ENCODE measurements around the gene SLC9A7. TPM values are rescaled to one million over a fixed set of nuclear protein-coding genes. Genes with fewer than 3 reads are reported as not detected.

The SLC9A7 gene
- polyA plus RNA-seq, 2 of the 4 experiments (the other 2 are of a cell fraction) = 9.8 to 21.1 TPM

DNA sequence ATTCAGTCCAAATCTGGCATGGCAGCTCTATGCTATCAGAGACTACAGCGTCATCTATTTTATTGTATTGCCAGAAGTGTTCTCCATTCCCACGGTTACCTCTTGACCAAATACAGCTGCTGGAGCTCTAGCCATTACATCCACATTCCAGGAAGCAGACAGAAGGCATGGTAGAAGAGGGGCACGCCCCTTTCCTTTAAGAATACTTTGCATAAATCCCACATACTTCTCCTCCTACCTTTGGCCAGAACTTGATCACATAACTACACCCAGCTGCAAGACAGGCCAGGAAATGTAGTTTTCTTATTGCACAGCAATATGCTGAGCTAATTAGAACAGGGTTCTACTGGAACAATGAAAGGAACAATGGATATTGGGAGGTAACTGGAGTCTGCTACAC is 14.9 kb downstream of the SLC9A7 start:
- ATAC-seq (no peak), FAIRE-seq (no peak), DNase-seq (ENCODE audit: low read depth in 1 of 2, low spot score in 1 of 2) (no peak)
- ChIA-PET POLR2A (no interaction called here), CTCF (interaction anchor here (1.4 kb wide), 1 partner anchor 14 kb away, joined by 6 read pairs; the partner anchor contains the start of gene SLC9A7)
- H3K4me2 ChIP-seq = no peak overlapping the region
- H3K27ac ChIP-seq = no peak overlapping the region
- TF ChIP-seq, protein P1, sequence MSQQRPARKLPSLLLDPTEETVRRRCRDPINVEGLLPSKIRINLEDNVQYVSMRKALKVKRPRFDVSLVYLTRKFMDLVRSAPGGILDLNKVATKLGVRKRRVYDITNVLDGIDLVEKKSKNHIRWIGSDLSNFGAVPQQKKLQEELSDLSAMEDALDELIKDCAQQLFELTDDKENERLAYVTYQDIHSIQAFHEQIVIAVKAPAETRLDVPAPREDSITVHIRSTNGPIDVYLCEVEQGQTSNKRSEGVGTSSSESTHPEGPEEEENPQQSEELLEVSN (IDR thresholded peaks at IDR 0.05; ENCODE audit: borderline replicate concordance, low read depth) = no peak
- TF ChIP-seq HEYL (CRISPR knock-in tag; IDR thresholded peaks at IDR 0.05) = no peak
- TF ChIP-seq JUNB (IDR thresholded peaks at IDR 0.05) = no peak
- TF ChIP-seq, protein P2, sequence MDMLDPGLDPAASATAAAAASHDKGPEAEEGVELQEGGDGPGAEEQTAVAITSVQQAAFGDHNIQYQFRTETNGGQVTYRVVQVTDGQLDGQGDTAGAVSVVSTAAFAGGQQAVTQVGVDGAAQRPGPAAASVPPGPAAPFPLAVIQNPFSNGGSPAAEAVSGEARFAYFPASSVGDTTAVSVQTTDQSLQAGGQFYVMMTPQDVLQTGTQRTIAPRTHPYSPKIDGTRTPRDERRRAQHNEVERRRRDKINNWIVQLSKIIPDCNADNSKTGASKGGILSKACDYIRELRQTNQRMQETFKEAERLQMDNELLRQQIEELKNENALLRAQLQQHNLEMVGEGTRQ (IDR thresholded peaks at IDR 0.05) = no peak
- no peak for TF ChIP-seq TP53 (CRISPR knock-in tag; IDR thresholded peaks at IDR 0.05)
- no peak for TF ChIP-seq HDAC2 (IDR thresholded peaks at IDR 0.05)
- no peak for TF ChIP-seq CEBPB (IDR thresholded peaks at IDR 0.05)
- no peak for TF ChIP-seq POLR2AphosphoS2 (conservative IDR thresholded peaks at IDR 0.05; ENCODE audit: low read length)
- TF ChIP-seq CHD4 (IDR thresholded peaks at IDR 0.05; ENCODE audit: borderline replicate concordance) = no peak
- no peak for TF ChIP-seq HMGXB4 (CRISPR knock-in tag; IDR thresholded peaks at IDR 0.05; ENCODE audit: borderline replicate concordance)
- TF ChIP-seq BCL3 (IDR thresholded peaks at IDR 0.05) = no peak
- no peak for TF ChIP-seq CBX2 (IDR thresholded peaks at IDR 0.05; ENCODE audit: borderline replicate concordance, low read depth)
- no peak for TF ChIP-seq REST (IDR thresholded peaks at IDR 0.05)
- TF ChIP-seq MAFK (IDR thresholded peaks at IDR 0.05; ENCODE audit: partially characterized antibody) = no peak
- no peak for TF ChIP-seq HOXB5 (CRISPR knock-in tag; IDR thresholded peaks at IDR 0.05)
- TF ChIP-seq FOSB (CRISPR knock-in tag; IDR thresholded peaks at IDR 0.05) = no peak
- no peak for TF ChIP-seq HOXB13 (CRISPR knock-in tag; IDR thresholded peaks at IDR 0.05; ENCODE audit: low read depth)
- no peak for TF ChIP-seq EHMT2 (IDR thresholded peaks at IDR 0.05; ENCODE audit: low read depth)
- TF ChIP-seq NFE2L2 (conservative IDR thresholded peaks at IDR 0.05; ENCODE audit: low read length) = no peak
- TF ChIP-seq CBX8 (IDR thresholded peaks at IDR 0.05) = no peak
- WGBS (ENCODE audit: missing lambda C conversion rate) = 64% methylated on average over 3 of the region's 3 CpGs
- H3K4me1 ChIP-seq = no peaks in the 10 kb centered on the region
- H3K4me3 ChIP-seq = no peak overlapping the region
- H3K9me3 ChIP-seq = peaks cover 12% of the 10 kb centered on the region; the same call in 2 of the 3 replicates

DNA sequence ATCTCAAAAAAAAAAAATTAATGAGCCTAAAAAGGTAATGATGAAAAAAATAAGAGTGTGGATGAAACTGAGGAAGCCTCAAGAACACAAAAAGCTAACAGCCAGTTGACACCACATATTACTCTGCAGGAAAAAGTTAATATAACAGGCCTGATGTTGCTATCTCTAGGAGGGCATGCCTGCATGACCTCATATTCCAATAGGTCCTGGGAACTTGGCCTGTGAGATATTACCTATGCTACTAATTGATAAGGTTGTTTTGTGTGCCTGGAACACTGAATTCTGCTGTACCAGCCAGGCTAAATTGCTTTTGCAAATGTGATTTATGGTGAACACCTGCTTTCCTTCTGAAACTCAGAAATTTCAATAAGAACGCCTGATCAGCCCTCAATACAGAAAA is 15.9 kb downstream of the SLC9A7 start:
- Histone ChIP-seq H3K27ac (no peak overlapping the region), H3K4me3 (no peak overlapping the region), H3K4me1 (no peaks in the 10 kb centered on the region), H3K4me2 (no peak overlapping the region), H3K9me3 (peaks cover 12% of the 10 kb centered on the region; the same call in 2 of the 3 replicates)
- CTCF ChIA-PET = no interaction called here
- DNase-seq (ENCODE audit: low read depth in 1 of 2, low spot score in 1 of 2) (no peak), FAIRE-seq (no peak), ATAC-seq (no peak)
- 96% methylated on average over 1 of the region's 1 CpG for WGBS (ENCODE audit: missing lambda C conversion rate)
- POLR2A ChIA-PET = no interaction called here
- TF ChIP-seq PHF8 (IDR thresholded peaks at IDR 0.05; ENCODE audit: borderline replicate concordance, low read depth) (no peak), REST (IDR thresholded peaks at IDR 0.05) (no peak), MYC (IDR thresholded peaks at IDR 0.05; ENCODE audit: borderline replicate concordance, low read length) (no peak), ESRRA (IDR thresholded peaks at IDR 0.05; ENCODE audit: borderline replicate concordance, low read length) (no peak)
- TF ChIP-seq, protein P3, sequence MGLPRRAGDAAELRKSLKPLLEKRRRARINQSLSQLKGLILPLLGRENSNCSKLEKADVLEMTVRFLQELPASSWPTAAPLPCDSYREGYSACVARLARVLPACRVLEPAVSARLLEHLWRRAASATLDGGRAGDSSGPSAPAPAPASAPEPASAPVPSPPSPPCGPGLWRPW (IDR thresholded peaks at IDR 0.05) = no peak
- TF ChIP-seq, protein P4, sequence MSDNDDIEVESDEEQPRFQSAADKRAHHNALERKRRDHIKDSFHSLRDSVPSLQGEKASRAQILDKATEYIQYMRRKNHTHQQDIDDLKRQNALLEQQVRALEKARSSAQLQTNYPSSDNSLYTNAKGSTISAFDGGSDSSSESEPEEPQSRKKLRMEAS (IDR thresholded peaks at IDR 0.05) = no peak
